COR-L47 (cell line): ENCODE results near the gene ZBTB38.

Source experiments
- DNase-seq: peaks from one replicate; lab custom pipeline; 2025; lab: John Stamatoyannopoulos, UW

Gene ZBTB38

DNA sequence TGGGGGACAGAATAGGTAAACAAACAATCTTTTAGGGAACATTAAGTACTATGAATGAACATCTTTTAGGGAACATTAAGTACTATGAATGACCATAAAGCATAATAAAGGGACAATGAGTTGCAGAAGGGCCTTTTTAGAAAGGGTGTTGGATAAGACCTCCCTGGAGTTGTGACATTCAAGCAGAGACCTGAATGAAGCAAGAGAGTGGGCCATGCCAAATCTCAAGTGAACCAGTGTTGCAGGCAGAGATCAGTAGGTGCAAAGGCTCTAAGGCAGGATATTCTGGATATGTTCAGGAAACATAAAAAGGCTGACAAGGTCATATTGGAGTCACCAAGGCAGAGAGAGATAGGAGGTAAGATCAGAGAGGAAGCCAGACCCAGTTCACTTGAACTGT, 29.4 kb upstream of the ZBTB38 start:
- DNase-seq, result no peak

GRCh38 chr3:141341536-141341935, 26.8 kb upstream of the ZBTB38 start:
- no peak for DNase-seq

- no peak for DNase-seq
Measured at GRCh38 chr3:141342386-141342785, 25.9 kb upstream of the ZBTB38 start.

DNA sequence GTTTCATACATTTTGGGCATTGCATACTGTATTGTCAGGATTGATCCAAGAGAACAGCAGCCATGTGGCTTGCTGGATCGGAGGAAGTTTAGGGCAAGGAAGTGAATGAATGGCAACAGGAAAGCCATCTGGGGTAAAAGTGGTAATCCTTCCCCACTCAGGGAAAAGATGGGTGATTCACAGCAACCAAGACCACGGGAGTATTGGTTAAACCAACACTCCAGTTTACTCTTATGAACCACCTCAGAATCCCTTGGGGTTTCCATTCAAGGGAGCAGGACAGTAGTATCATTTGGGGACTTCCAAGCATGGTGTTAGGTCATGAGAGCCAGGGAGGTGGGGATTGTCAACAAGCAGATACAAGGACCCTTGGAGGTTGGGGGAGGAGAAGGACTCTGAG, 25.2 kb upstream of the ZBTB38 start:
- no peak for DNase-seq

GRCh38 chr3:141343865-141344271, 24.4 kb upstream of the ZBTB38 start:
- no peak for DNase-seq

GRCh38 chr3:141345528-141345927, 22.8 kb upstream of the ZBTB38 start:
- no peak for DNase-seq

DNA sequence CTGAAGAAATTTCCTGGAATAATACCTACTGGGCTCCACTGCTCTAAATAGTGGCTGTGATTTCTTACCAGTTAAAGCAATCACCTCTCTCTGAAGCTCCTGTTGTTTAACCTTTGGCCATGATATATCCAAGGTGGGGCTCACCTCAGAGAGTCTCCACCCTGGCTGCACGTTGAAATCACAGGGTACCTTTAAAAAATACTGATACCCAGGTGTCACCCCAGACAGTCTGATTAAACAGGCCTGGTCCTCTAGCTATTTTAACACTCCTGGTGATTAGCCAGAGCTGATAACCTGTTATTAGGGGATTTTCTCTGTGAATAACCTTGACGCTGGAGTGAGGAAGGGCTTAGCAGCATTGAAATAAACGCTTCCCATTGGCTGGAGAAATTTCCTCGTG, 22.3 kb upstream of the ZBTB38 start:
- no peak for DNase-seq

DNA sequence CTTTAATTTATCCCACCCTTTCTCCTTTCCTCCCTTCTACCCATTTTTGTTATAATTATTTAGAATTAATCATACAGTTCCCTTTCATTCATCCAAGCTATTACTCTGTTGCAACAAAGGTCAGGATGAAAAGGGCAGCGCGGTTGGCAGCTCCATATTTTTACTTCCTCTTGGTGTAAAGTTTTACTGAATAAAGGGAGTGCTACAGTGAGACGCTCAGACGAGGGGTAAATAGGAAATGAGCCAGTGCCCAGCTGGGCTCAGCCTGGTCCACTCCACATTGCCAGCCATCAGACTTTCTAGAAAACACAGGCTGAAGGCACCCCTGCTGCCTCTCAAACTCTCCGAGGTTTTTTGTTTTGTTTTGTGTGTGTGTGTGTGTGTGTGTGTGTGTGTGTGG, 21.9 kb upstream of the ZBTB38 start:
- DNase-seq, result no peak

GRCh38 chr3:141346839-141347238, 21.5 kb upstream of the ZBTB38 start:
- DNase-seq, result no peak

GRCh38 chr3:141348837-141349236, 19.5 kb upstream of the ZBTB38 start:
- DNase-seq, result no peak

GRCh38 chr3:141349711-141350110, 18.6 kb upstream of the ZBTB38 start:
- no peak for DNase-seq

DNA sequence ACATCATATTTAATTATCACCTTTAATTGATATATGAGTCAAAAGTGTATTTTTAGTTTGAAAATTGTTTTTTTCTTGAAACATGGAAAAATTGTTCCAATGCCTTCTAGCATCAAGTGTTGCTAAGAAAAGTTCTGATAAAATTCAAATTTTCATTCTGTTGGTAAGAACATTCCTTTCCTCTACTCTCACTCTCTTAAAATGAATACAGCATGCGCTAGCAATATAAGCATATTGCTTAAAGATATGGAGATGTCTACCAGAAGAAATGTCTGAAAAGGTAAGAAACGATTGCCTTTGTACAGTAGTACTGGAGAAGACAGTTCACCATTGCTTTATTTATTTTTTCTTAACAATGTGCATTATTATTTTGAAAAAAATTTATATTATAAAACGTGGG, 17.6 kb upstream of the ZBTB38 start:
- DNase-seq, result no peak

- DNase-seq, result no peak
Measured at GRCh38 chr3:141352262-141352984, 15.9 kb upstream of the ZBTB38 start.

DNA sequence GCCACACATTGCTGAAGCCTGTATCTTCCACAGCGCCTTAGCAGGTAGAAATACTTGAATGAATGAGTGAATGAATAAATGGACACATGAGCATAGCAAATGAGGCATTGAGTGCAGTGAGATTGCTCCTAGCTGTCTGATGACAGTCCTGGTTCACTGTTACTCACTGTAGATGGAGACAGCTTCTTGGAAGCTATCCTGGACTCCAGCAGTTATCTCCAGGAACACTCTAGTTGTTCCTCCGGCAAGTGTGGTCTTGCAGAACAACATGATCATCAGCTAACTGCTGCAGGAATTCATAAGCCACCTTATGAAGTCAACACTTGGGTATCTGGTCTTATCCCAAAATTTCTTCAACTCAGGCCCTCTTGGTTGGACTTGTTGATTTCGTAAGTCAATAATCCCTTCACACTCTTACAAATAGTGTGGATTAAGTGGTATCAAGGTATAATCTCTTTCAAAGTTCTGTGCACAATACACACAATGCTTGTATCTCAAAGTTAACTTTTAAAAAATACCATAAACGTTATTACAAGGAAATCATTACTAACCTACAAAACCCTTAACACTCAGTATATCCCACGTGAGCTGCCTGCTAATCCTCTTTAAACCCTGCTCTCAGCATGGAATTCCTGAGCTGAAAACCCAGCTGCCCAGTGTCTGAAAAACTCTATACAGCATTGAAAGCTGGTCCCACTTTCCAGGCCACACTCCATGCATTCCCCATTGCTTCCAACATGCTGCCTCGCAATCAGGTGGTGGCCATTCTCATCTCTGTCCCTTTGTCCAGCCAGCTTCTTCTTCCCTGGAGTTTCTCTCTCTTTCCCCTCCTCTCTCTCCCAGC, 14.4 kb upstream of the ZBTB38 start:
- DNase-seq, result no peak

DNA sequence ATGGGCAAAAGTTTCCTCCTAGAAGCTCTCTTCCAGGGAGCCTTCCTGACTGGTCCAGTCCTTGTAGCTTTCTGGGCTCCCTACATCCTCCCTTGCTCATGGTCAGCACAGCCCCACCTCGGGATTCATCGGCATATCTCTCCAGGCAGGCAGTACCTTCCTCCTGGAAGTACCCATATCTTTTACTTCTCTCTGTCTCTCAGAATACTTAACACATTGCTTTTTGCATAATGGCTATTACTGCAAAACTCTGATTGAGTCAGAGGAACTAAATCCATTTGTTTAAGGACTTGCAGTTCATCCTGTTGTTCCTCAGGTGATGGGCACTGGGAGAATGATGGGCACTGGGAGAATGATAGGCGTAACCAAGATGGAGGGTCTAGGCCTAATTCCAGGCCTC, 13.8 kb upstream of the ZBTB38 start:
- no peak for DNase-seq

DNA sequence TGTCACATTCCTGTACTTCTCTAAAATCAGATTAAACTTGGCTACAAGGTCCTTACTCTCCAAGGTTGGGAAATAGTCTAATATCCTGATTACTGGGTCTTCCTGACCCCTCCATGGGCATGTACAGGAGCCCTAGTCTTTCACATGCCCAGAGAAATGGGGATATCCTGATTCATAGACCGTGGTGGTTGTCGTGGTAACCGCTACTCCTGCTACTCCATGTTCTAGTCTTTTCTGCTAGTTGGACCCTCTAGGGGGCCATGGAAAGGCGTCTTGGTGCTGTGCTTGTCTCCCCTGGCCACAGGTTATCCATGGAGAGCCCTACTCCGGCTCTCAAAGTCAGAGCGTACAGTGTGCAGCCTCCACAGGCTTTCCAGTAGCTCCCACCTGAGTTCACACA, 13.1 kb upstream of the ZBTB38 start:
- no peak for DNase-seq

DNA sequence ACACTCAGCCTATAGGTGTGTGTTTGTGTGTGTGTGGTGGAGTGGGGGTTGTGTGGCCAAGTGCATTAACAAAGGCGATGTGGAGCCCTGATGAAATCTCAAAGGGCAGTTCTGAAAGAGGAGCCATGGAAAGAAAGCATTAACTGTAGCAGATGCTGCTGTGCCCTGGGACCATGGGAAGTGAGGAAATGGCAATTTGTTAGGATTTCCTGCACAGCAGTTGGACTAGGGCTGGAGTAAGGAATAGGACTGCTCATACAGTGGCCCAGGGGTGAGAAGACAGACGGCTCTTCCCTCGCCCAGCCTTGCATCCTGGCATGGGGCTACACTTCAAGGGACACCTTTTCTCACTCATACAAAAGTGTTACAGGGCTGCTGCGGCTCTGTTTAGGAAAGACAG, 12.3 kb upstream of the ZBTB38 start:
- no peak for DNase-seq

- DNase-seq, result peak; percentile 60
Measured at GRCh38 chr3:141360888-141361598, 7.3 kb upstream of the ZBTB38 start.

DNA sequence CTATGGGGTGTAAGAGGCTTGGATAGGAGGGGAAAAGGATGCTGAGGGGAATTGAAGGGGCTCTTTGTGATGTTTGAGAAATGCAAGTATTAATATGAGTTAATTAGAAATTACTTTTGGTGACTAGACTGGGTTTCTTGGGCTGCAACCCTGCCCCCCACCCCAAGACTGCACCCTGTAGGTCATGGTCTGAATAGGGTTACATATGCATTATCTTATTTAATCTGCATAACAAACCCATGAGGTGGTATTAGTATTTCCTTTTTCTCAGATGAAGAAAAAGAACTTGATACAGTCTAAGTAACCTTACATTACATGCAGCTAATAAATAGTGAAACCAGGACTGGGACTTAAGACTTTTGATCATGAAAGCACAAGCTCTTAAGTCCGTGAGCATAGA, 5.6 kb upstream of the ZBTB38 start:
- no peak for DNase-seq

DNA sequence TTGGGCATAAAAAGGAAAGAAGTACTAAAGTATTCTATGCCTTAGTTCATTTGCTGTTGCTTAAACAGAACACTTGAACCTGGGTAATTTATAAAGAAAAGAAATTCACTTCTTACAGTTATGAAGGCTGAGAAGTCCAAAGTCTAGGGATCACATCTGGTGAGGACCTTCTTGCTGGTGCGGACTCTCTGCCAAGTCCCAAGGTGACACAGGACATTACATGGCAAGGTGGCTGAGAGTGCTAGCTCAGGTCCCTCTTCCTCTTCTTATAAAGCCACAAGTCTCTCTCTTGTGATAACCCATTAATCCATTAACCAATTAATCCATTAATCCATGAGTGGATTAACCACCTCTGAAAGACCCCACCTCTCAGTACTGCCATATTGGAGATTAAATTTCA, 3.1 kb upstream of the ZBTB38 start:
- DNase-seq, result no peak

DNA sequence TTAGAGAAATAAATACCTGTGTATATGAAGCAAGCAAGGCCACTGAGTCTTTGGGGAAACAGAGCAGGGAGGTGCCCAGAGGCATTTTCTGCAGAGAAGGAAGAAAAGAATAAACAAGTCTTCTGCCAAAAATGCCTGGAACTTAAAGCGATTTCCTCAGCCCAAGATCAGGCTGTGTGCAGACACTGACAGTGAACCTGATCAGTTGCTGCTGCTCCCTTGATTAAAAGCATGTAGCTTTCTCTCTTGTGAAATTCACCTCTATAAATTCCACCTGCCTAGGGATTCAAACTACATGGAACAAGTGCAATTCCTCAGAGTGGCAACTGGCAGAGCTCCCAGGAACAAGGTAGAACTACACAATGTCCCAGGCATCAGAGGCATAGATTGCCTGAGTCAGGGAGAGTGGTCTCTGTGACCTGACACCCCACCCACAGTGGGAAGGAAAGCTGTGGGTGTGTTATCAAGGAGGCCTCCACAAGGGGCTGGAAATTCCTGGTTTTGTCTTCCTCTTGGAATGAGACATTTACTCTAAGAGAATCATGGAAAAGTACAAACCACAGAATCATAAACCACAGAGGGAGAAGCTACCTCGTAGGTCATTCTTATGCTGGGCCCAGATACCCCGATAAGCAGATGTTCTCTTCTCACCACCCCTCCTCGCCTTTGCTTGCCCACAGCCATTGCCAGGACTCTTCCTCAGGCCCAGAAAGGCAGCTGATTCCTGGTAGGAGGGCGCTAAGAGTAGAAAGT, 1.8 kb upstream of the ZBTB38 start:
- no peak for DNase-seq

GRCh38 chr3:141367038-141367730, 1.1 kb upstream of the ZBTB38 start:
- DNase-seq, result no peak
